GM19025 (cell line): ENCODE measurements around the gene KCNQ1.

Source experiments
- ATAC-seq: cut with Tn5 transposase; IDR thresholded peaks from one replicate; pipeline ENCODE4 v1.9.1; 2021; ENCODE audit warnings: mild to moderate bottlenecking, low read depth, moderate library complexity; ENCODE audit not compliant: unreplicated experiment

Gene KCNQ1

GRCh38 chr11:2767801-2768200 is 323.0 kb downstream of the KCNQ1 start:
- no peak for ATAC-seq

GRCh38 chr11:2768471-2769408 is 323.9 kb downstream of the KCNQ1 start:
- no peak for ATAC-seq

GRCh38 chr11:2769409-2770095 is 324.7 kb downstream of the KCNQ1 start:
- no peak for ATAC-seq

GRCh38 chr11:2770096-2770751 is 325.4 kb downstream of the KCNQ1 start:
- ATAC-seq = no peak

GRCh38 chr11:2770761-2771301 is 326.0 kb downstream of the KCNQ1 start:
- no peak for ATAC-seq

- no peak for ATAC-seq
Observed at GRCh38 chr11:2771758-2772466, 327.1 kb downstream of the KCNQ1 start.

GRCh38 chr11:2772544-2773031 is 327.8 kb downstream of the KCNQ1 start:
- ATAC-seq = no peak

GRCh38 chr11:2774173-2775082 is 329.6 kb downstream of the KCNQ1 start:
- ATAC-seq = no peak

GRCh38 chr11:2775083-2775625 is 330.3 kb downstream of the KCNQ1 start:
- no peak for ATAC-seq

GRCh38 chr11:2775626-2776350 is 331.0 kb downstream of the KCNQ1 start:
- ATAC-seq = no peak

- ATAC-seq = no peak
Observed at GRCh38 chr11:2776351-2777061, 331.7 kb downstream of the KCNQ1 start.

- no peak for ATAC-seq
Observed at GRCh38 chr11:2777386-2777785, 332.6 kb downstream of the KCNQ1 start.

GRCh38 chr11:2777871-2778629 is 333.2 kb downstream of the KCNQ1 start:
- ATAC-seq = no peak

- peak; percentile 48 for ATAC-seq
Observed at GRCh38 chr11:2778630-2779498, 334.1 kb downstream of the KCNQ1 start.

GRCh38 chr11:2779499-2779980 is 334.7 kb downstream of the KCNQ1 start:
- ATAC-seq = no peak
